H9 (cell line): ENCODE results near the gene CA11. TPM values are rescaled to one million over a fixed set of nuclear protein-coding genes. Genes with fewer than 3 reads are reported as not detected.
A peak's percentile ranks its signal among the peaks of the same experiment; 100 is the strongest.

Experiments used
- DNase-seq: peaks from one replicate; pipeline ENCODE4 v3.0.0-alpha.2; 2017
- H2AFZ ChIP-seq: one replicate; pipeline ENCODE4 v1.6.1; 2013; ENCODE audit warnings: mild to moderate bottlenecking, low read length, control low read depth, moderate library complexity
- H2AK5ac ChIP-seq: 2 replicates; pipeline ENCODE4 v1.6.1; 2013; ENCODE audit warnings: low read length, control low read depth, mixed read lengths; ENCODE audit not compliant: insufficient read length
- H2BK120ac ChIP-seq: one replicate; pipeline ENCODE4 v1.6.1; 2013; ENCODE audit warnings: low read depth, mild to moderate bottlenecking, low read length, control low read depth, inconsistent platforms; ENCODE audit not compliant: poor library complexity, severe bottlenecking
- H2BK12ac ChIP-seq: 2 replicates; pipeline ENCODE4 v1.6.1; 2013; ENCODE audit warnings: low read length, control low read depth, mixed read lengths, low read depth; ENCODE audit not compliant: insufficient read length
- H2BK15ac ChIP-seq: 2 replicates; pipeline ENCODE4 v1.6.1; 2013; ENCODE audit warnings: low read depth, low read length, control low read depth
- H2BK20ac ChIP-seq: one replicate; pipeline ENCODE4 v1.6.1; 2013; ENCODE audit warnings: low read depth, mild to moderate bottlenecking, low read length, control low read depth, inconsistent platforms; ENCODE audit not compliant: poor library complexity, severe bottlenecking
- H2BK5ac ChIP-seq: 2 replicates; pipeline ENCODE4 v1.6.1; 2013; ENCODE audit warnings: low read length, control low read depth, mixed read lengths; ENCODE audit not compliant: insufficient read length
- H3K14ac ChIP-seq: 2 replicates; pipeline ENCODE4 v1.6.1; 2013; ENCODE audit warnings: low read length, control low read depth; ENCODE audit not compliant: insufficient read depth
- H3K18ac ChIP-seq: 2 replicates; pipeline ENCODE4 v1.6.1; 2013; ENCODE audit warnings: low read depth, mild to moderate bottlenecking, mixed read lengths, low read length, control low read depth; ENCODE audit not compliant: insufficient read length
- H3K23ac ChIP-seq: 2 replicates; pipeline ENCODE4 v1.6.1; 2013; ENCODE audit warnings: low read length, control low read depth, mixed read lengths, low read depth; ENCODE audit not compliant: insufficient read length
- H3K23me2 ChIP-seq: 2 replicates; pipeline ENCODE4 v1.6.1; 2013; ENCODE audit warnings: low read depth, mild to moderate bottlenecking, mixed read lengths, low read length, control low read depth; ENCODE audit not compliant: insufficient read length, poor library complexity, severe bottlenecking
- H3K27ac ChIP-seq: 2 replicates; pipeline ENCODE4 v1.5.1; 2013; ENCODE audit warnings: low read length, control low read depth, mixed read lengths, low read depth; ENCODE audit not compliant: insufficient read length
- H3K27me3 ChIP-seq: 2 replicates; pipeline ENCODE4 v1.6.1; 2013; ENCODE audit warnings: low read length, control low read depth, inconsistent platforms; ENCODE audit not compliant: insufficient read depth
- H3K4ac ChIP-seq: 2 replicates; pipeline ENCODE4 v1.6.1; 2013; ENCODE audit warnings: low read depth, mild to moderate bottlenecking, control low read depth, inconsistent platforms, low read length, moderate library complexity
- H3K4me1 ChIP-seq: 2 replicates; pipeline ENCODE4 v1.6.1; 2013; ENCODE audit warnings: low read length, control low read depth, inconsistent platforms; ENCODE audit not compliant: insufficient read depth
- H3K4me2 ChIP-seq: 2 replicates; pipeline ENCODE4 v1.6.1; 2013; ENCODE audit warnings: low read length, control low read depth, mixed read lengths; ENCODE audit not compliant: insufficient read length, insufficient read depth
- H3K56ac ChIP-seq: 2 replicates; pipeline ENCODE4 v1.6.1; 2013; ENCODE audit warnings: low read depth, mild to moderate bottlenecking, mixed read lengths, low read length, control low read depth; ENCODE audit not compliant: insufficient read length
- H3K79me1 ChIP-seq: 2 replicates; pipeline ENCODE4 v1.6.1; 2013; ENCODE audit warnings: low read depth, mild to moderate bottlenecking, moderate library complexity, low read length, control low read depth, inconsistent platforms; ENCODE audit not compliant: insufficient read depth, poor library complexity, severe bottlenecking
- H3K79me2 ChIP-seq: 2 replicates; pipeline ENCODE4 v1.6.1; 2013; ENCODE audit warnings: low read length, control low read depth, inconsistent platforms; ENCODE audit not compliant: insufficient read depth
- H3K9ac ChIP-seq: 2 replicates; pipeline ENCODE4 v1.6.1; 2013; ENCODE audit warnings: low read length, control low read depth, mixed read lengths; ENCODE audit not compliant: insufficient read length; ENCODE audit errors: extremely low read depth
- H3K9me3 ChIP-seq: one replicate; pipeline ENCODE4 v1.6.1; 2013; ENCODE audit warnings: low read depth, low read length, inconsistent platforms; ENCODE audit not compliant: control insufficient read depth
- H3T11ph ChIP-seq: one replicate; pipeline ENCODE4 v1.6.1; 2013; ENCODE audit warnings: mild to moderate bottlenecking, low read length, control low read depth, inconsistent platforms
- H4K20me1 ChIP-seq: one replicate; pipeline ENCODE4 v1.6.1; 2013; ENCODE audit not compliant: control insufficient read depth, insufficient read length, insufficient read depth
- H4K5ac ChIP-seq: 2 replicates; pipeline ENCODE4 v1.6.1; 2013; ENCODE audit warnings: low read depth, mild to moderate bottlenecking, mixed read lengths, low read length, control low read depth; ENCODE audit not compliant: insufficient read length
- H4K8ac ChIP-seq: replicated peaks from 2 replicates; pipeline ENCODE4 v1.6.1; 2013; ENCODE audit warnings: low read length, control low read depth, mixed read lengths, low read depth; ENCODE audit not compliant: insufficient read length
- H4K91ac ChIP-seq: 2 replicates; pipeline ENCODE4 v1.6.1; 2013; ENCODE audit warnings: low read depth, mild to moderate bottlenecking, moderate library complexity, mixed read lengths, low read length, control low read depth; ENCODE audit not compliant: insufficient read length
- H3K27ac Mint-ChIP-seq, 3 experiments: 2 replicates in 2 of 3; 3 replicates in 1 of 3; pipeline ENCODE4 v1.8.0; 2020 to 2021; ENCODE audit warnings: mixed read lengths in 3 of 3, mild to moderate bottlenecking in 1 of 3, moderate library complexity in 1 of 3
- H3K27me3 Mint-ChIP-seq: 2 replicates; pipeline ENCODE4 v1.8.0; 2021; ENCODE audit warnings: low read depth, mild to moderate bottlenecking, moderate library complexity, mixed read lengths
- H3K36me3 Mint-ChIP-seq, 3 experiments: 2 replicates in 2 of 3; 3 replicates in 1 of 3; pipeline ENCODE4 v1.8.0; 2020 to 2021; ENCODE audit warnings: low read depth in 3 of 3, mixed read lengths in 3 of 3; ENCODE audit not compliant: insufficient read depth in 1 of 3
- H3K4me1 Mint-ChIP-seq, 2 experiments: 2 replicates each; pipeline ENCODE4 v1.8.0; 2020; ENCODE audit warnings: mixed read lengths in 2 of 2
- H3K4me3 Mint-ChIP-seq, 2 experiments: 2 replicates in 1 of 2; 3 replicates in 1 of 2; pipeline ENCODE4 v1.8.0; 2020 to 2021; ENCODE audit warnings: mild to moderate bottlenecking in 2 of 2, mixed read lengths in 2 of 2, moderate library complexity in 1 of 2
- H3K9me3 Mint-ChIP-seq, 2 experiments: 2 replicates in 1 of 2; 3 replicates in 1 of 2; pipeline ENCODE4 v1.8.0; 2020; ENCODE audit warnings: mild to moderate bottlenecking in 2 of 2, mixed read lengths in 2 of 2, moderate library complexity in 1 of 2
- CTCF ChIP-seq: fragments of 200-600 bp; sonication (generic); conservative IDR thresholded peaks from 3 replicates; pipeline ENCODE4 v1.8.0; 2021; ENCODE audit warnings: antibody characterized with exemption, mild to moderate bottlenecking
- WGBS: extraction: QIAGEN DNeasy Blood & Tissue Kit; methylation state at CpG from one replicate; pipeline ENCODE4 v1.1.7; 2013; ENCODE audit warnings: missing lambda C conversion rate, low lambda C conversion rate, mixed read lengths; ENCODE audit not compliant: insufficient read length; ENCODE audit errors: extremely low coverage; 5-methylcytosine and 5-hydroxymethylcytosine counted together
- total RNA-seq: library from RNA; stranded (reverse); gene quantifications from 2 replicates; pipeline ENCODE4 v1.2.1, GENCODE V29; 2021

CA11 gene
- total RNA-seq, 1 experiment from 2014 or later, result 107 TPM

- Histone ChIP-seq H3K18ac (no peak overlapping the region), H3K23me2 (peaks cover 19% of the 10 kb centered on the region), H3K4me2 (no peak overlapping the region), H3K9ac (no peak overlapping the region), H3K56ac (no peak overlapping the region), H2BK15ac (no peak overlapping the region), H3K23ac (no peak overlapping the region), H3K27ac (no peak overlapping the region), H4K91ac (no peak overlapping the region), H2AFZ (no peak overlapping the region), H4K5ac (no peak overlapping the region), H3K79me1 (no peaks in the 10 kb centered on the region), H3K9me3 (no peaks in the 10 kb centered on the region), H2AK5ac (no peak overlapping the region), H2BK20ac (no peak overlapping the region), H3K27me3 (no peaks in the 10 kb centered on the region), H3K14ac (no peak overlapping the region), H3T11ph (no peak overlapping the region), H3K4ac (no peak overlapping the region), H4K8ac (no peak overlapping the region), H4K20me1 (no peaks in the 10 kb centered on the region), H2BK12ac (no peak overlapping the region), H2BK120ac (no peak overlapping the region), H2BK5ac (no peak overlapping the region), H3K79me2 (peaks cover 4% of the 10 kb centered on the region; the same call in 1 of the 2 replicates), H3K4me1 (peaks cover 5% of the 10 kb centered on the region; the same call in 1 of the 2 replicates)
- no CpG with 5 or more reads among the region's 17 CpGs for WGBS
- peak; percentile 28 for DNase-seq
- no peaks in the 10 kb centered on the region for H3K27me3 Mint-ChIP-seq
- H3K4me1 Mint-ChIP-seq, result peaks cover 34 to 45% of the 10 kb centered on the region in 2 experiments
- H3K36me3 Mint-ChIP-seq, result peaks cover 5 to 26% (median 19%) of the 10 kb centered on the region in 3 experiments
- H3K9me3 Mint-ChIP-seq, result no peaks in the 10 kb centered on the region; a peak in 1 of 5 replicates
- no peak overlapping the region; a peak in 1 of 7 replicates for H3K27ac Mint-ChIP-seq
- TF ChIP-seq CTCF, result no peak
- no peak overlapping the region for H3K4me3 Mint-ChIP-seq
These were observed 18.1 kb downstream of the CA11 start for GRCh38 chr19:48627865-48628314.
